Kidney (tissue), 14 donors: Measurements from ENCODE around the gene SNX25. TPM values are rescaled to one million over a fixed set of nuclear protein-coding genes. Genes with fewer than 3 reads are reported as not detected.
A peak's percentile ranks its signal among the peaks of the same experiment; 100 is the strongest.

Experiments
- DNase-seq, 5 donors: peaks; one replicate each; pipeline ENCODE4 v3.0.0-alpha.2; 2013 to 2020
- FAIRE-seq: peaks from 2 replicates; lab custom pipeline; 2012; peaks lifted over from hg19 to GRCh38; lab: Jason Lieb, UNC
- H3K27ac ChIP-seq, 2 donors: one replicate each; pipeline ENCODE4 v1.7.0; 2013; ENCODE audit warnings: low read depth in 2 of 2, low read length in 2 of 2, inconsistent platforms in 1 of 2
- H3K27me3 ChIP-seq: one replicate; pipeline ENCODE4 v1.7.1; 2013; ENCODE audit warnings: low read length, inconsistent platforms; ENCODE audit not compliant: control insufficient read depth, insufficient read depth
- H3K36me3 ChIP-seq, 3 donors: one replicate each; pipeline versions ENCODE4 v1.7.0 to v1.7.1; 2013; ENCODE audit warnings: low read length in 3 of 3, control low read depth in 1 of 3, inconsistent platforms in 1 of 3; ENCODE audit not compliant: insufficient read depth in 3 of 3, control insufficient read depth in 2 of 3
- H3K4me1 ChIP-seq, 3 donors: one replicate each; pipeline versions ENCODE4 v1.7.0 to v1.7.1; 2013; ENCODE audit warnings: low read length in 3 of 3, inconsistent platforms in 1 of 3, low read depth in 1 of 3; ENCODE audit not compliant: control insufficient read depth in 2 of 3, insufficient read depth in 2 of 3
- H3K4me3 ChIP-seq, 3 donors: one replicate each; pipeline versions ENCODE4 v1.7.0 to v1.8.1; 2013; ENCODE audit warnings: low read length in 3 of 3, control low read depth in 1 of 3, inconsistent platforms in 1 of 3
- H3K9ac ChIP-seq, 3 donors: one replicate each; pipeline versions ENCODE4 v1.7.0 to v1.7.1; 2013; ENCODE audit warnings: low read length in 3 of 3, control low read depth in 1 of 3, inconsistent platforms in 1 of 3
- H3K9me3 ChIP-seq, 3 donors: one replicate each; pipeline versions ENCODE4 v1.7.0 to v1.7.1; 2013; ENCODE audit warnings: low read length in 3 of 3, control low read depth in 1 of 3, inconsistent platforms in 1 of 3; ENCODE audit not compliant: control insufficient read depth in 2 of 3, insufficient read depth in 1 of 3
- CTCF ChIP-seq: IDR thresholded peaks from 3 replicates; pipeline ENCODE4 v1.5.1; 2012; ENCODE audit warnings: mild to moderate bottlenecking, moderate library complexity, borderline replicate concordance; ENCODE audit not compliant: insufficient read depth; ENCODE audit errors: extremely low read depth
- intact Hi-C: fragments of 100-400 bp; cut with DNase I; formaldehyde crosslinking; loops from one replicate; pipeline ENCODE4 v1.11.1; 2022
- polyA plus RNA-seq: library from polyadenylated mRNA; stranded (reverse); fragments of 350-450 nt; fragmentation: Illumina TruSeq; extraction: RNeasy Lipid Tissue Mini Kit (QIAGEN cat#74804); gene quantifications from one replicate; pipeline ENCODE4 v1.2.3, GENCODE V29; 2014; ENCODE audit warnings: low read depth, low replicate concordance; ENCODE audit not compliant: insufficient read depth
- total RNA-seq: library from RNA; stranded (reverse); fragmentation: NEBNext Ultra II Directional; extraction: Animal tissue kit (Norgen Biotek cat#: 25700); gene quantifications from one replicate; pipeline ENCODE4 v1.2.1, GENCODE V29; 2021
- donor health status: control.
- donor health status: control.
- donor health status: control.
- donor health status: control.
- donor health status: control.
- donor health status: DM: yes; HTN: yes; CAD: no.
- donor health status: Normal renal cell carcinoma (clear cell type).

Gene SNX25
- total and polyA plus RNA-seq, 2 donors from 2014 or later: 8.9 to 19.4 TPM

- TF ChIP-seq CTCF: no peak
- no peaks in the 10 kb centered on the region for H3K27me3 ChIP-seq
- intact Hi-C loops: no loop called here
These were observed 10.3 kb downstream of the SNX25 start for GRCh38 chr4:185219551-185220344.

GRCh38 chr4:185221491-185221890, 12.1 kb downstream of the SNX25 start:
- Histone ChIP-seq H3K9ac (no peak overlapping the region), H3K27ac (no peak overlapping the region), H3K4me1 (peaks cover 0 to 2% (median 0%) of the 10 kb centered on the region in 3 donors), H3K9me3 (no peaks in the 10 kb centered on the region), H3K36me3 (no peaks in the 10 kb centered on the region), H3K4me3 (no peak overlapping the region), H3K27me3 (no peaks in the 10 kb centered on the region)
- FAIRE-seq (no peak), DNase-seq (no peak)
- no peak for TF ChIP-seq CTCF
- intact Hi-C loops: no loop called here

More at GRCh38 chr4:185219551-185220344, 10.3 kb downstream of the SNX25 start:
- H3K27ac ChIP-seq: no peak overlapping the region
- no peaks in the 10 kb centered on the region for H3K9me3 ChIP-seq
- FAIRE-seq (peak; percentile 45), DNase-seq (peak in 2 of 5 donors; percentile 23 to 84)
- H3K4me1 ChIP-seq: peaks cover 0 to 2% (median 0%) of the 10 kb centered on the region in 3 donors
- H3K9ac ChIP-seq: no peak overlapping the region
- H3K36me3 ChIP-seq: no peaks in the 10 kb centered on the region
- no peak overlapping the region for H3K4me3 ChIP-seq

GRCh38 chr4:185221912-185222311, 12.5 kb downstream of the SNX25 start:
- intact Hi-C loops: no loop called here
- Histone ChIP-seq H3K9ac (no peak overlapping the region), H3K9me3 (no peaks in the 10 kb centered on the region), H3K27me3 (no peaks in the 10 kb centered on the region), H3K4me1 (peaks cover 0 to 4% (median 3%) of the 10 kb centered on the region in 3 donors), H3K27ac (no peak overlapping the region), H3K36me3 (no peaks in the 10 kb centered on the region), H3K4me3 (no peak overlapping the region)
- FAIRE-seq: no peak
- DNase-seq: no peak
- TF ChIP-seq CTCF: no peak
